GM19238 (cell line): ENCODE results near the gene TYMS.

ENCODE experiments used
- DNase-seq: peaks from one replicate; pipeline ENCODE4 v3.0.0; 2011; ENCODE audit warnings: low spot score; ENCODE audit not compliant: insufficient read length

The TYMS gene

GRCh38 chr18:644395-645004, 13.0 kb upstream of the TYMS start:
- no peak for DNase-seq

GRCh38 chr18:647304-647703, 10.1 kb upstream of the TYMS start:
- no peak for DNase-seq

- no peak for DNase-seq
Measured at GRCh38 chr18:649341-649740, 8.1 kb upstream of the TYMS start.

GRCh38 chr18:650428-650858, 7.0 kb upstream of the TYMS start:
- DNase-seq = no peak

DNA sequence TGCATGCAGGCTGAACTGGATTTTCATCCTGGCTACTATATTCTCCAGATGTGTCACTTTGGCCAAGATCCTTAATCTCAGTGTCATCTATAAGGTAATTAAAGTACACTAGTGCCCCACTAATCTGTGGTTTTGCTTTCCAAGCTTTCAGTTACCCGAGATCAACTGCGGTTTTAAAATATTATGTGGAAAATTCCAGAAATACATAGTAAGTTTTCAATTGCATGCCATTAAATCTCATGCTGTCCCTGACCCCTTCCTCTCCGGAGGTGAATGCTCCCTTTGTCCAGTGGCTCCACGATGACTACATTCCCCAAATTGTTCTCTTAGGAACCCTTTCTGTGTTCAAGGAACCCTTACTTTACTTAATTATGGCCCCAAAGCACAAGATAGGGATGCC, 5.3 kb upstream of the TYMS start:
- DNase-seq = no peak

- DNase-seq = no peak
Measured at GRCh38 chr18:653512-653911, 3.9 kb upstream of the TYMS start.

DNA sequence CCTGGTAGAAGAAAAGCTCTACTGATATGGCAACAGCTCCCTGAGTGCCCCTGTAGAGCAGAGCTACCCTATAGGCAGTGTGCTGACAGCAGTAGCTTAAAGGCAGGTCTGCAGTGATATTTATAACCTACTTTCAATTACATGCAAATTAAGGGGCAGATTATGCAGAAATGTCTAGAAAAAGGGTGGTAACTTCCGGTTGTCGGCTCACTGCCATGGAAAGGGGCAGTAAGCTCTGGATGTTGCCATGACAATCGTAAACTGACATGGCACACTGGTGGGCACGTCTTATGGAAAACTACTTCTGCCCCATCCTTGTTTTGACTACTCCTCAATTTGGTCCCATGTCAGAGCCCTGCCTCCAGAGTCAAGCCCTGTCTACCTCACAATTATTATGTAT, 2.9 kb upstream of the TYMS start:
- DNase-seq = no peak

DNA sequence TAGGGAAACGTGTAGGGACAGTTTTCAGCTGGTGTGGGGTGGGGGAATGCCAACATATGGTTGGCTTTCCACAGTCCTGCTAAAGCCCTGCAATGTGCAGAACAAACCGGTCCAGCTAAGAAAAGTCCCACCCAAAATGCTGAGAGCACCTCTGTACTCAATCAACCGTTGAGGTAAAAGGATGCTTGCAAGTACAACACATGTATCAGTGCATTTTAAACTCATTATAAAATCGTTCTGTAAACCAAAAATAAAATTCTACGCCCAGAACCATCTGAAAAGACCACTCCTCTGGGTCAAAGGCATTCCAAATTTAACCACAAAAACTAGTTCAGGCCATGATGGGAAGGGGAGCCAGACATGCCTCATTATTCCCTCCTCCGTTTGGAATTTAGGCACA, 2.0 kb upstream of the TYMS start:
- no peak for DNase-seq

DNA sequence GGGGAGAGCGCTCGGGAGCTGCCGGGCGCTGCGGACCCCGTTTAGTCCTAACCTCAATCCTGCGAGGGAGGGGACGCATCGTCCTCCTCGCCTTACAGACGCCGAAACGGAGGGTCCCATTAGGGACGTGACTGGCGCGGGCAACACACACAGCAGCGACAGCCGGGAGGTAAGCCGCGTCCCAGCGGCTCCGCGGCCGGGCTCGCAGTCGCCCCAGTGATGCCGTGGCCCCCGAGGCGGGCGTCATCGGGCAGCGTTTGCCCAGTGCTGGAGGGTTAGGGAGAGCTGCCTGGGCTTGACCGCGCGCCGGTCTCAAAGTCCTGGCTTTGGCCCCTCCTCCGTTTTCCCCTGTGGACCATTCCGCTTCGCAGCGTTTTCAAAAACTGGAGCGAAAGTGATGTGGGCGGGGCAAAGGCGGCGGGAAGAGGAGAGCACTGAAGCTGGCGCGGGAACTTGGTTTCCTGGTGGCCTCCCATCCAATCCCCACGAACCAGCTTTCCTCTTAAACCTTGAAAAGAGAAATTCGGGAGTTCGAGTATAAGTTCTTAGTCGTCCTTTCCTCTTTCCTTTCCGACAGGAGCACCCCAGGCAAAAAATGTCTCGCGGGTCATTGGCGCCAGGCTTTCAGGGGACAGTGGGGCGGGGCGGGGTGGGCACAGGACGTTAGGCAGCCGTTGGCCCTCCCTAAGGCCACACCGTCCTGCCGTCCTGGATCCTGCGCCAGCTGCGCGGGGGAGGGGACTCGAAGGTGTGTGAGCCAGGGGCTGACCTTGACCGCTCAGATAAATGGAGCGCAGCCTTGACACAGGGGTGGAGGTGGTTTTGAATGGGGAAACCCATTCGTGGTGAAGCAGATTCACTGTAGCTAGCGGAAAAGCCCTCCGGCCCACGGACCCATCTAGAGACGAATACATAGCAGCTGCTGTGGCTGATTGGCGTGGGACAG, 821 bp downstream of the TYMS start:
- DNase-seq = peak; percentile 62

GRCh38 chr18:658947-659533, 1.6 kb downstream of the TYMS start:
- no peak for DNase-seq

- no peak for DNase-seq
Measured at GRCh38 chr18:659597-659996, 2.1 kb downstream of the TYMS start.

GRCh38 chr18:662197-662596, 4.7 kb downstream of the TYMS start:
- no peak for DNase-seq

DNA sequence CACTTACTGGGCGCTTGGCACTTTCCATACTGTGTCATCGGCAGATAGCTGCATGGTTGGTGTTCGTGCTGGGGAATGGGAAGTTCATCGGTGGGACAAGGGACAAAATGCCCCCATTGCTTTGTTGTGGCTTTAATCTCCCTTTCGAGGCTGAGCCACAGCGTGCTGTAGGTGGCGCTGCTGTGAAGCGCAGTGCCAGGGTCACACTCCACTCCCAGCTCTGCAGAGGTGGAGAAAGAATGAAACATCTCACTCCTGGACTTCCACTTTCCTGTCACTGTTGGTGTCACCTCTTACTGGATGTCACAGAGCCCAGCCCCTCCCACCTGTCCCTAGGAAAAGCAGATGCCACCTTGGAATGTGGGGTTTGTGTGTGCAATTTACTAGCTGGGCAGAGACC, 8.7 kb downstream of the TYMS start:
- no peak for DNase-seq

GRCh38 chr18:666628-667027, 9.2 kb downstream of the TYMS start:
- no peak for DNase-seq

- no peak for DNase-seq
Measured at GRCh38 chr18:668260-668659, 10.8 kb downstream of the TYMS start.

- no peak for DNase-seq
Measured at GRCh38 chr18:669077-669476, 11.6 kb downstream of the TYMS start.

DNA sequence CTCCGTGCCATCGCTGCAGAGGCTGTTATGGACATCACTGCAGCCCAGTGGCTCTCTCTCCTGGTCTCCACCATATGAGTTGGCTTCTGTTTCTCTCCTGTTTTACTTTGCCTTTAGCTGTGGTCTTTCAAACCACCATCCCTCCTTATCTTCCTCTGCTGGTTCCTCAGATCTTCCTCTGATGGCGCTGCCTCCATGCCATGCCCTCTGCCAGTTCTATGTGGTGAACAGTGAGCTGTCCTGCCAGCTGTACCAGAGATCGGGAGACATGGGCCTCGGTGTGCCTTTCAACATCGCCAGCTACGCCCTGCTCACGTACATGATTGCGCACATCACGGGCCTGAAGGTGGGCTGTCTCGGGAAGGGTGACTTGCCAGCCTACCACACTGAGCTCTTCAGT, 13.1 kb downstream of the TYMS start:
- no peak for DNase-seq

DNA sequence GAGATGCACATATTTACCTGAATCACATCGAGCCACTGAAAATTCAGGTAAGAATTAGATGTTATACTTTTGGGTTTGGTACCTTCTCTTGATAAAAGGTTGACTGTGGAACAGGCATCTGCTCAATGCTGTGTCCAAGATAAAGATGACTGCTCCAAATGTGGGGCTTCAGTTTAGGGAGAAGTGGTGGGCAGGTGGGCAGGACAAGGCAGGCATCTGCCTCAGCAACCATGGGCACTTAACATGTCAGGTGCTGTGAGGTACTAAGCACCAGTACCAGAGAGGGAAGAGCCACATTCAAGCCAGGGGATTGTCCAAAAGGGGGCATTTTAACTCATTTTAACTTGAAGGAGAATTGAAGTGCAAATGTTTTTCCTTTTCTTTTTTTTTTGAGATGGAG, 14.0 kb downstream of the TYMS start:
- no peak for DNase-seq

- no peak for DNase-seq
Measured at GRCh38 chr18:673317-673716, 15.9 kb downstream of the TYMS start.

GRCh38 chr18:673769-674168, 16.3 kb downstream of the TYMS start:
- DNase-seq = no peak

GRCh38 chr18:675307-675706, 17.9 kb downstream of the TYMS start:
- no peak for DNase-seq

DNA sequence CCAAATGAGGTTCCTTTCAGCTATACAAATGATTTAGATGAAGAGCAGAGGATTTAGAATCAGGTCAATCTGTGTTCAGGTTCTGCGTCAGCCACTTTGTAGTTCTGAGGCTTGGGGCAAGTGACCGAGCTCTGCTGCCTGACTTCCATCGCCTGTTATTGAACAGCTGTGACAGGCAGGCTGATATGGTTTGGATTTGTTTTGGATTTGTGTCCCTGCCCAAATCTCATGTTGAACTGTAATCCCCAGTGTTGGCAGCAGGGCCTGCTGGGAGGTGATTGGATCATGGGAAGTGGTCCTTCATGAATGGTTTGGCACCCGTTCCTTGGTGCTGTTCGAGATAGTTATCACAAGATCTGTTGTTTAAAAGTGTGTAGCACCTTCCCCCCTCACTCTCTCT, 18.6 kb downstream of the TYMS start:
- no peak for DNase-seq

- DNase-seq = no peak
Measured at GRCh38 chr18:676736-677135, 19.3 kb downstream of the TYMS start.
